Measurements from ENCODE around the gene IFNL1.

GRCh38 chr19:39251081-39251480 is 45.1 kb upstream of the IFNL1 start:
- TF ChIP-seq CTCF (IDR thresholded peaks at IDR 0.05) = no peak
- TF ChIP-seq POLR2AphosphoS5 (IDR thresholded peaks at IDR 0.05; ENCODE audit: low read depth, low read length) = no peak
- TF ChIP-seq SIN3A (IDR thresholded peaks at IDR 0.05; ENCODE audit: borderline replicate concordance, insufficient read depth, low read depth, low read length) = no peak
- no peak for TF ChIP-seq TCF7L2 (IDR thresholded peaks at IDR 0.05; ENCODE audit: low read depth, low read length)
- no peak for TF ChIP-seq REST (IDR thresholded peaks at IDR 0.05; ENCODE audit: insufficient read depth in 1 of 2, low read depth in 2 of 2, low read length in 1 of 2)

Data from Panc1 (cell line).